Measurements from ENCODE around the gene PI16.

The PI16 gene

GRCh38 chr6:36958775-36959554 lies 4.4 kb downstream of the PI16 start:
- DNase-seq = no peak

GRCh38 chr6:36959555-36960250 lies 5.2 kb downstream of the PI16 start:
- DNase-seq = no peak

GRCh38 chr6:36961441-36962435 lies 7.2 kb downstream of the PI16 start:
- DNase-seq = no peak

- no peak for DNase-seq
Measured at GRCh38 chr6:36962874-36963273, 8.3 kb downstream of the PI16 start.

- DNase-seq = peak; percentile 56
Measured at GRCh38 chr6:36963451-36964290, 9.1 kb downstream of the PI16 start.

GRCh38 chr6:36964349-36964748 lies 9.8 kb downstream of the PI16 start:
- no peak for DNase-seq

GRCh38 chr6:36964908-36965307 lies 10.4 kb downstream of the PI16 start:
- DNase-seq = no peak

- no peak for DNase-seq
Measured at GRCh38 chr6:36967301-36967700, 12.8 kb downstream of the PI16 start.

GRCh38 chr6:36967757-36968156 lies 13.2 kb downstream of the PI16 start:
- DNase-seq = no peak

GRCh38 chr6:36968266-36968977 lies 13.9 kb downstream of the PI16 start:
- peak; percentile 50 for DNase-seq

- DNase-seq = no peak
Measured at GRCh38 chr6:36969240-36969691, 14.7 kb downstream of the PI16 start.

GRCh38 chr6:36969988-36970891 lies 15.7 kb downstream of the PI16 start:
- no peak for DNase-seq

- no peak for DNase-seq
Measured at GRCh38 chr6:36970892-36971842, 16.6 kb downstream of the PI16 start.

- no peak for DNase-seq
Measured at GRCh38 chr6:36971921-36972673, 17.6 kb downstream of the PI16 start.

- no peak for DNase-seq
Measured at GRCh38 chr6:36973190-36973589, 18.7 kb downstream of the PI16 start.

GRCh38 chr6:36973647-36974046 lies 19.1 kb downstream of the PI16 start:
- DNase-seq = no peak

- no peak for DNase-seq
Measured at GRCh38 chr6:36975231-36976006, 20.9 kb downstream of the PI16 start.

- DNase-seq = no peak
Measured at GRCh38 chr6:36976007-36976264, 21.4 kb downstream of the PI16 start.
